Glutamatergic neuron (in vitro differentiated cells): ENCODE results near the gene BCAR3. TPM values are rescaled to one million over a fixed set of nuclear protein-coding genes. Genes with fewer than 3 reads are reported as not detected.
A peak's percentile ranks its signal among the peaks of the same experiment; 100 is the strongest.

Experiments used
- DNase-seq: peaks from one replicate; pipeline ENCODE4 v3.0.0; 2022
- H3K27ac Mint-ChIP-seq: one replicate; pipeline ENCODE4 v1.8.0; 2020; ENCODE audit warnings: mild to moderate bottlenecking, mixed read lengths, inconsistent platforms; ENCODE audit not compliant: unreplicated experiment
- H3K27me3 Mint-ChIP-seq: one replicate; pipeline ENCODE4 v1.8.0; 2020; ENCODE audit warnings: mild to moderate bottlenecking, moderate library complexity, mixed read lengths, inconsistent platforms; ENCODE audit not compliant: unreplicated experiment
- H3K36me3 Mint-ChIP-seq: one replicate; pipeline ENCODE4 v1.8.0; 2020; ENCODE audit warnings: mild to moderate bottlenecking, mixed read lengths, inconsistent platforms; ENCODE audit not compliant: unreplicated experiment
- H3K4me1 Mint-ChIP-seq: one replicate; pipeline ENCODE4 v1.8.0; 2020; ENCODE audit warnings: mild to moderate bottlenecking, low read depth, mixed read lengths, inconsistent platforms; ENCODE audit not compliant: unreplicated experiment
- H3K4me3 Mint-ChIP-seq: one replicate; pipeline ENCODE4 v1.8.0; 2020; ENCODE audit warnings: mild to moderate bottlenecking, mixed read lengths, inconsistent platforms; ENCODE audit not compliant: unreplicated experiment
- H3K9me3 Mint-ChIP-seq: one replicate; pipeline ENCODE4 v1.8.0; 2020; ENCODE audit warnings: mild to moderate bottlenecking, moderate library complexity, mixed read lengths, inconsistent platforms; ENCODE audit not compliant: unreplicated experiment
- total RNA-seq: library from RNA; stranded (reverse); fragmentation: NEBNext Ultra II Directional; extraction: Animal tissue kit (Norgen Biotek cat#: 25700); gene quantifications from one replicate; pipeline ENCODE4 v1.2.1, GENCODE V29; 2021; ENCODE audit not compliant: unreplicated experiment
- TF ChIP-seq, protein P1 (sequence below): fragments of 200-600 bp; sonication (generic); IDR thresholded peaks from one replicate; pipeline ENCODE4 v1.5.0; 2021; ENCODE audit not compliant: partially characterized antibody, unreplicated experiment

BCAR3 gene
- total RNA-seq, 1 donor from 2014 or later, result 12.8 TPM

DNA sequence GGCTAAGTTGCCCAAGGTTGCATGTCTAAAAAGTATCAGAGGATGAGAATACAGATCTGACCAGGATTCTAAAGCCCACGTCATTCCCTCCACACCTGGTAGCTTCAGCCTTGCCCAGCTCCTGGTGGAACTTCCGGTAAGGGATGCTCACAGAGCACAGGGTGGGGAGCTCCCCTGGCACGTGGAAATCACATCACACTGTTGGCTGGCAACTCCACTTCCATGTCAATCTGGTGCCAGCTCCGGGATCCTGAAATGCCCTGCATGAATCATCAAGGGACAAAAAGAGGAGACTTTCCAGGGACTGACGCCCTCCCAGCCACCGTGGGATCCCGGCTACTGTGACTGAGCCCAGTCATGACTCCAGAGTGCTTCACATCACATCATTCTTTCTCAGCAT lies 12.4 kb upstream of the BCAR3 start:
- TF ChIP-seq, protein P1, sequence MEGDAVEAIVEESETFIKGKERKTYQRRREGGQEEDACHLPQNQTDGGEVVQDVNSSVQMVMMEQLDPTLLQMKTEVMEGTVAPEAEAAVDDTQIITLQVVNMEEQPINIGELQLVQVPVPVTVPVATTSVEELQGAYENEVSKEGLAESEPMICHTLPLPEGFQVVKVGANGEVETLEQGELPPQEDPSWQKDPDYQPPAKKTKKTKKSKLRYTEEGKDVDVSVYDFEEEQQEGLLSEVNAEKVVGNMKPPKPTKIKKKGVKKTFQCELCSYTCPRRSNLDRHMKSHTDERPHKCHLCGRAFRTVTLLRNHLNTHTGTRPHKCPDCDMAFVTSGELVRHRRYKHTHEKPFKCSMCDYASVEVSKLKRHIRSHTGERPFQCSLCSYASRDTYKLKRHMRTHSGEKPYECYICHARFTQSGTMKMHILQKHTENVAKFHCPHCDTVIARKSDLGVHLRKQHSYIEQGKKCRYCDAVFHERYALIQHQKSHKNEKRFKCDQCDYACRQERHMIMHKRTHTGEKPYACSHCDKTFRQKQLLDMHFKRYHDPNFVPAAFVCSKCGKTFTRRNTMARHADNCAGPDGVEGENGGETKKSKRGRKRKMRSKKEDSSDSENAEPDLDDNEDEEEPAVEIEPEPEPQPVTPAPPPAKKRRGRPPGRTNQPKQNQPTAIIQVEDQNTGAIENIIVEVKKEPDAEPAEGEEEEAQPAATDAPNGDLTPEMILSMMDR, result no peak
- no peak overlapping the region for H3K4me3 Mint-ChIP-seq
- H3K27ac Mint-ChIP-seq, result no peak overlapping the region
- H3K9me3 Mint-ChIP-seq, result no peaks in the 10 kb centered on the region
- DNase-seq, result no peak
- peaks cover 16% of the 10 kb centered on the region for H3K4me1 Mint-ChIP-seq
- no peaks in the 10 kb centered on the region for H3K36me3 Mint-ChIP-seq
- H3K27me3 Mint-ChIP-seq, result peaks cover 2% of the 10 kb centered on the region

DNA sequence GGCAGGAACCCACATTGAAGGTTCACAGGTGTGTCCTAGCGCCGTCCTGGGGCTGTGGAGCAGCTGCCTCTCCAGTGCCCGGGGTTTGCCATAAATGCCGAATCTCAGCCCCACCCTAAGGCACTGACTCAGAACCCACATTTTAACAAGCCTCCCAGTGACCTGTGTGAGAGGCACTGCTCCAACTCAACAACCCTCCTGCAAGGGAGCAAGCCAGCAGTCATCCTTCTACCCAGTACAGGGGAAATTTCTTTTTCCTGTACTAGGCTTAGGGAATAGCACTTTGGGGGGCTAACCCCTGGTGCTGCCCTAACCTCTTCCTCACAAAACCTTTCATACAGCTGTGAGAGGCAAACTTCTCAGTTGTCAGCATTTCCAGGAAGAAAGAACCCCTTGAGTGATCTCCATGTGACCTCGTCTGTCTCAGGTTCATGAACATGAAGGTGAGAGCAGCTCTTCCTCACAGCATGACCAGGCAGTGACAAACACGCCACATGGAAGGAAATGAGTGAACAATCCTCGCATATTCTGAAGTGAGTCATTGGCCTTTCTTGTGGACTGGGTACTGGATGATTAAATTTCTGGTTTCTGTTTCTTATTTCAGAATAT lies 11.4 kb upstream of the BCAR3 start:
- H3K4me1 Mint-ChIP-seq, result peaks cover 16% of the 10 kb centered on the region
- H3K9me3 Mint-ChIP-seq, result no peaks in the 10 kb centered on the region
- H3K27ac Mint-ChIP-seq, result no peak overlapping the region
- TF ChIP-seq, protein P1, result no peak
- DNase-seq, result no peak
- H3K36me3 Mint-ChIP-seq, result no peaks in the 10 kb centered on the region
- H3K27me3 Mint-ChIP-seq, result peaks cover 2% of the 10 kb centered on the region
- no peak overlapping the region for H3K4me3 Mint-ChIP-seq

DNA sequence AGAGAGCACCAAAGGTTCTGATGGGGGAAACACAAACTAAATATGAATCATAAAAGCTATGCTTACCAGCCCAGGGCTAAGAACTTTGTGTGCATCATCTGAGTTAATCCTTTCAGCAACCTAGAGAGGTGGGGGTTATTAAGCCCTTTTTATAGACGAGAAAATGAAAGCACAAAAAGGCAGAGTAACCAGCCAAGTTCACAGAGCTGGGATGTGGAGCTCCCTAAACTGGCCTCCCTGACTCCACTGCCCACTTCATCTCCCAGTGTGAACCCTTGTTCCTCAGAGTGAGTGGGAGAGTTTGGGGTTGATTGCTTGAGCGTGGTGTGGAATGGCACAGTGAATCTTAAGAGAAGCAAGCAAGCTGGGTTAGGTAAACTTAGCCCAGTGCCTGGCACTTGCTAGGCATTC lies 10.8 kb upstream of the BCAR3 start:
- peaks cover 16% of the 10 kb centered on the region for H3K4me1 Mint-ChIP-seq
- no peaks in the 10 kb centered on the region for H3K9me3 Mint-ChIP-seq
- H3K27me3 Mint-ChIP-seq, result peaks cover 2% of the 10 kb centered on the region

DNA sequence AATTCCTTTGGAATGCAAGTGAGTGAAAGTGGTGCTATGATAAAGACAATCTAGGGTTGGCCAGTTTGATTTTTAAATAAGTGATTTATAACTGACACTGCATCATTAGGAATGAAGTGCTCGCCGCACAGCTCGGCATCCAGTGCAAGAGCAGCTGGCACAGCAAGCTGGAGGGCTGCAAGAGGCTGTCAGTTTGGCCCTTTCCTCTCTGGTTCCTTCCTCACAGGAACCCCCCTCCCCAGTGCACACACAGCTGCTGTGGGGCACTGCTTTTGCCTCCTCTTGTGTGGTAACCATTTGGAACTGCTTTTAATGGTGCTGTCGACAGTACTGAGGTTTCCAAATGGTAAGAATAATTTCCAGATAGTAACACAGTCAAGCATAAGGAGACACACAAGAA lies 10.4 kb upstream of the BCAR3 start:
- Mint-ChIP-seq H3K4me1 (peaks cover 16% of the 10 kb centered on the region), H3K9me3 (no peaks in the 10 kb centered on the region), H3K27me3 (peaks cover 2% of the 10 kb centered on the region), H3K4me3 (no peak overlapping the region), H3K27ac (no peak overlapping the region), H3K36me3 (no peaks in the 10 kb centered on the region)
- TF ChIP-seq, protein P1, result no peak
- DNase-seq, result no peak

More for the DNA sequence above, 10.8 kb upstream of the BCAR3 start:
- Mint-ChIP-seq H3K4me3 (no peak overlapping the region), H3K27ac (no peak overlapping the region), H3K36me3 (no peaks in the 10 kb centered on the region)
- TF ChIP-seq, protein P1, result no peak
- DNase-seq, result no peak

DNA sequence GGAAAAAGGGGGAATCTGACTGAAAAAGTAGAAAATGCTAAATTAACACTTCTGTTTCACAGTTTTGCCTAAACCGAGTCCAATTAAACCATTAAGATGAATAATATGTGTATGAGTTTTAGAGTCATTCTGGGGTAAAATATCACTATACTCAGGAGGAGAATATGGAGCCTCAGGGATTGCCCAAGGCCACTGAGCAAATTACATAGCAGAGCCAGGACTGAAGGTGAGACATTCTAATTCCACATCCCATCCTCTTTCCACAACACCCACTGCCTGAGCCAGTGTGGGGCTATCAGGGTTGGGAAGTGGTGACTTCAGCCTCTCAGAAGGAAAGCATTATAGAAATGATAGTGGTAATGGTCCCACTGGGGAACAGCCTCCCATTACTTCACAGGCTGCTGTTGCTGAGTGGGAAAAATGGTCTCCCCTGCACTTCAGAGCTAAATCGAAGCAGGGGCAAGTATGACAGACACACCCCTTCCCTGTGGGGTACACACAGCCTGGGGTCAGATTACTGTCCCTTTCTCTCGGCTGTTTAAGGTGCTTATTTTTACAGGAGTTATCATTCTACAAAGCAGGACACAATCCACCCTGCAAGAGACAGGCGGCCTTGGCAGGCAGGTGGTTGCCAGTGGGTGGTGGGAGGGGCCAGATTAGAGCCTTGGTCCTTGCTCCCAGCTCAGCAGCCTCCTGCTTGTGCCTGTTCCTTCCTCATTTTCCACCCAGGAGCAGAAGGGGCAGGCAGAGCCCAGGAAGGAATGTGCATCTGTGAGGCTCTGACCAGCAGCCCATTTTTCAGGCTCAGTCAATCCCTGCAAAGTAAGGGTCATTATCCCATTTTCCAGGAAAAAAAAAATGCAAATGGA lies 9.5 kb upstream of the BCAR3 start:
- DNase-seq, result peak; percentile 47
- peaks cover 16% of the 10 kb centered on the region for H3K4me1 Mint-ChIP-seq
- TF ChIP-seq, protein P1, result no peak
- no peaks in the 10 kb centered on the region for H3K9me3 Mint-ChIP-seq
- peak overlapping the region; percentile 60 for H3K27ac Mint-ChIP-seq
- H3K27me3 Mint-ChIP-seq, result peaks cover 2% of the 10 kb centered on the region
- peak overlapping the region; percentile 50 for H3K4me3 Mint-ChIP-seq
- H3K36me3 Mint-ChIP-seq, result no peaks in the 10 kb centered on the region
